ENCODE data around the gene VGLL4. TPM values are rescaled to one million over a fixed set of nuclear protein-coding genes. Genes with fewer than 3 reads are reported as not detected.

The VGLL4 gene
- total RNA-seq, 4 donors from 2014 or later: 79.3 to 144 (median 143) TPM

GRCh38 chr3:11629716-11630115 is 14.0 kb downstream of the VGLL4 start:
- H3K27ac ChIP-seq: peak overlapping the region; percentile 51 to 72
- no peaks in the 10 kb centered on the region for H3K9me3 ChIP-seq
- intact Hi-C loops (cut with DNase I; ENCODE audit: low total_unique reads): no loop called here

GRCh38 chr3:11627612-11628011 is 16.1 kb downstream of the VGLL4 start:
- H3K9me3 ChIP-seq: no peaks in the 10 kb centered on the region
- H3K4me3 ChIP-seq: no peak overlapping the region
- no peaks in the 10 kb centered on the region for H3K27me3 ChIP-seq
- intact Hi-C loops (cut with DNase I; ENCODE audit: low total_unique reads): no loop called here
- H3K4me1 ChIP-seq: peaks cover 4 to 21% of the 10 kb centered on the region in 2 donors
- DNase-seq: no peak
- TF ChIP-seq, protein P1, sequence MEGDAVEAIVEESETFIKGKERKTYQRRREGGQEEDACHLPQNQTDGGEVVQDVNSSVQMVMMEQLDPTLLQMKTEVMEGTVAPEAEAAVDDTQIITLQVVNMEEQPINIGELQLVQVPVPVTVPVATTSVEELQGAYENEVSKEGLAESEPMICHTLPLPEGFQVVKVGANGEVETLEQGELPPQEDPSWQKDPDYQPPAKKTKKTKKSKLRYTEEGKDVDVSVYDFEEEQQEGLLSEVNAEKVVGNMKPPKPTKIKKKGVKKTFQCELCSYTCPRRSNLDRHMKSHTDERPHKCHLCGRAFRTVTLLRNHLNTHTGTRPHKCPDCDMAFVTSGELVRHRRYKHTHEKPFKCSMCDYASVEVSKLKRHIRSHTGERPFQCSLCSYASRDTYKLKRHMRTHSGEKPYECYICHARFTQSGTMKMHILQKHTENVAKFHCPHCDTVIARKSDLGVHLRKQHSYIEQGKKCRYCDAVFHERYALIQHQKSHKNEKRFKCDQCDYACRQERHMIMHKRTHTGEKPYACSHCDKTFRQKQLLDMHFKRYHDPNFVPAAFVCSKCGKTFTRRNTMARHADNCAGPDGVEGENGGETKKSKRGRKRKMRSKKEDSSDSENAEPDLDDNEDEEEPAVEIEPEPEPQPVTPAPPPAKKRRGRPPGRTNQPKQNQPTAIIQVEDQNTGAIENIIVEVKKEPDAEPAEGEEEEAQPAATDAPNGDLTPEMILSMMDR (IDR thresholded peaks at IDR 0.05): no peak
- no peak for TF ChIP-seq POLR2A (IDR thresholded peaks at IDR 0.05)
- H3K36me3 ChIP-seq: no peaks in the 10 kb centered on the region
- H3K27ac ChIP-seq: no peak overlapping the region

More at GRCh38 chr3:11629716-11630115, 14.0 kb downstream of the VGLL4 start:
- Histone ChIP-seq H3K4me3 (no peak overlapping the region), H3K27me3 (no peaks in the 10 kb centered on the region), H3K36me3 (no peaks in the 10 kb centered on the region), H3K4me1 (peaks cover 11 to 20% of the 10 kb centered on the region in 2 donors)
- DNase-seq: no peak
- TF ChIP-seq, protein P1 (IDR thresholded peaks at IDR 0.05): no peak
- TF ChIP-seq POLR2A (IDR thresholded peaks at IDR 0.05): no peak

- DNase-seq: no peak
- peaks cover 0 to 21% of the 10 kb centered on the region in 2 donors for H3K4me1 ChIP-seq
- TF ChIP-seq, protein P1 (IDR thresholded peaks at IDR 0.05): no peak
- TF ChIP-seq POLR2A (IDR thresholded peaks at IDR 0.05): no peak
- intact Hi-C loops (cut with DNase I; ENCODE audit: low total_unique reads): no loop called here
- no peaks in the 10 kb centered on the region for H3K27me3 ChIP-seq
- H3K36me3 ChIP-seq: no peaks in the 10 kb centered on the region
- H3K9me3 ChIP-seq: no peaks in the 10 kb centered on the region
- H3K27ac ChIP-seq: no peak overlapping the region
- no peak overlapping the region for H3K4me3 ChIP-seq
These were observed 17.6 kb downstream of the VGLL4 start for GRCh38 chr3:11626084-11626463.

GRCh38 chr3:11625376-11626083 is 18.2 kb downstream of the VGLL4 start:
- intact Hi-C loops (cut with DNase I; ENCODE audit: low total_unique reads): no loop called here
- H3K36me3 ChIP-seq: no peaks in the 10 kb centered on the region
- peaks cover 0 to 21% of the 10 kb centered on the region in 2 donors for H3K4me1 ChIP-seq
- no peaks in the 10 kb centered on the region for H3K27me3 ChIP-seq
- no peaks in the 10 kb centered on the region for H3K9me3 ChIP-seq
- no peak for DNase-seq
- TF ChIP-seq, protein P1 (IDR thresholded peaks at IDR 0.05): no peak
- no peak for TF ChIP-seq POLR2A (IDR thresholded peaks at IDR 0.05)
- H3K27ac ChIP-seq: peak overlapping the region in 1 of 2 donors; percentile 32
- H3K4me3 ChIP-seq: no peak overlapping the region

DNA sequence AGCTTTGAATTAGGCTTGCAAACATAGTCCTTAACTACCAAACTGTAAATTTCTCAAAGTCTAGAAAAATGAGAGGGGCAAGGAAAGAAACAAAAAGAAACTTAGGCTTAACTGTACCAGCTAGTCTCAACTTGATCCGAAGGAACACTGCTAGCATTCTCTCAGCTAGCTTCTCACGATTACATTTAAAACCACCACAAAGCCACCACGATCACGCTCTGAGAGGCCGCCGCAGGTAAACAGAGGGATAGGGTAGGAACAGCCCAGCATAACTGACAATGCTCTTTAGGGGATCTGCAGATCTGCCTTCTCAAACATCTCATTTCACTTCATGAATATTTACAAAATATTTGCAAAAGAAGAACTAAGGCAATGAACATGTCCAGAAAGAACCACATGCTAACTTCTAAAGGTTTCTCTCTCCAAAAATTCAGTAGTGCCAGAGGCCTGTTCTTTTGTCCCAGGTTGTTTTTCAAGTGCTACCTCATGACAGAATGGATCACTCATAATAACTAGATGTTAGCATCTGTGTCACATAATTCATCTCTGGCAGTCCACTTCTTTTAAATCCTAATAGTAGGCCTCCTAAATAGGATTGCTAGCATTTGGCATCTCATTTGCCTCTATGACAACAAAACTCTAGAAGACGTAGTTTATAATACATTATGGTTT is 18.9 kb downstream of the VGLL4 start:
- no peaks in the 10 kb centered on the region for H3K9me3 ChIP-seq
- intact Hi-C loops (cut with DNase I; ENCODE audit: low total_unique reads): no loop called here
- no peaks in the 10 kb centered on the region for H3K27me3 ChIP-seq
- no peak overlapping the region for H3K4me3 ChIP-seq
- H3K36me3 ChIP-seq: no peaks in the 10 kb centered on the region
- DNase-seq: no peak
- H3K27ac ChIP-seq: peak overlapping the region in 1 of 2 donors; percentile 32
- peaks cover 0 to 21% of the 10 kb centered on the region in 2 donors for H3K4me1 ChIP-seq
- TF ChIP-seq, protein P1 (IDR thresholded peaks at IDR 0.05): no peak
- no peak for TF ChIP-seq POLR2A (IDR thresholded peaks at IDR 0.05)
